Neuronal stem cell (in vitro differentiated cells): ENCODE results near the gene MALRD1.

Source experiments
- DNase-seq: peaks from one replicate; pipeline ENCODE4 v3.0.0-alpha.2; 2013; ENCODE audit warnings: low spot score
- H2AFZ ChIP-seq: one replicate; pipeline ENCODE4 v1.6.1; 2013; ENCODE audit warnings: mild to moderate bottlenecking, low read length, inconsistent platforms
- H2AK5ac ChIP-seq: 2 replicates; pipeline ENCODE4 v1.6.1; 2013; ENCODE audit warnings: low read depth, mild to moderate bottlenecking, inconsistent platforms, low read length, moderate library complexity, mixed read lengths
- H2BK120ac ChIP-seq: 2 replicates; pipeline ENCODE4 v1.6.1; 2013; ENCODE audit warnings: low read depth, mild to moderate bottlenecking, inconsistent platforms, low read length, moderate library complexity, mixed read lengths
- H2BK12ac ChIP-seq: one replicate; pipeline ENCODE4 v1.6.1; 2013; ENCODE audit warnings: low read length, inconsistent platforms
- H2BK15ac ChIP-seq: 2 replicates; pipeline ENCODE4 v1.6.1; 2013; ENCODE audit warnings: mild to moderate bottlenecking, low read length, inconsistent platforms, mixed read lengths
- H2BK5ac ChIP-seq: one replicate; pipeline ENCODE4 v1.6.1; 2013; ENCODE audit warnings: inconsistent platforms, mild to moderate bottlenecking, low read length, moderate library complexity
- H3K14ac ChIP-seq: one replicate; pipeline ENCODE4 v1.6.1; 2013; ENCODE audit warnings: low read length, inconsistent platforms
- H3K18ac ChIP-seq: 2 replicates; pipeline ENCODE4 v1.6.1; 2013; ENCODE audit warnings: low read length, inconsistent platforms
- H3K23ac ChIP-seq: 2 replicates; pipeline ENCODE4 v1.6.1; 2013; ENCODE audit warnings: low read depth, mild to moderate bottlenecking, mixed read lengths, low read length, inconsistent platforms; ENCODE audit not compliant: poor library complexity
- H3K27ac ChIP-seq: replicated peaks from 3 replicates; pipeline ENCODE4 v1.5.1; 2013; ENCODE audit warnings: low read length, inconsistent platforms
- H3K27me3 ChIP-seq, 3 experiments: 2 replicates each; pipeline ENCODE4 v1.6.1; 2013; ENCODE audit warnings: low read length in 3 of 3, mild to moderate bottlenecking in 2 of 3, inconsistent platforms in 1 of 3, low read depth in 1 of 3, mixed read lengths in 1 of 3, moderate library complexity in 1 of 3; ENCODE audit not compliant: control insufficient read depth in 3 of 3, insufficient read depth in 3 of 3
- H3K36me3 ChIP-seq, 2 donors: replicated peaks in 1 of 2; 2 replicates each; pipeline ENCODE4 v1.6.1; 2013; ENCODE audit warnings: low read length in 2 of 2; ENCODE audit not compliant: control insufficient read depth in 2 of 2, insufficient read depth in 2 of 2
- H3K4ac ChIP-seq: 2 replicates; pipeline ENCODE4 v1.6.1; 2013; ENCODE audit warnings: inconsistent platforms, mild to moderate bottlenecking, low read length, moderate library complexity
- H3K4me1 ChIP-seq, 2 donors: 1 replicate in 1 of 2; 2 replicates in 1 of 2; pipeline ENCODE4 v1.6.1; 2013; ENCODE audit warnings: low read length in 2 of 2, low read depth in 1 of 2; ENCODE audit not compliant: control insufficient read depth in 2 of 2, insufficient read depth in 1 of 2
- H3K4me2 ChIP-seq: one replicate; pipeline ENCODE4 v1.6.1; 2013; ENCODE audit warnings: mild to moderate bottlenecking, low read length, inconsistent platforms; ENCODE audit not compliant: insufficient read depth, poor library complexity, severe bottlenecking
- H3K4me3 ChIP-seq, 2 donors: 2 replicates each; pipeline ENCODE4 v1.5.1; 2013; ENCODE audit warnings: low read length in 2 of 2, mild to moderate bottlenecking in 2 of 2, inconsistent platforms in 1 of 2, moderate library complexity in 1 of 2
- H3K79me1 ChIP-seq: one replicate; pipeline ENCODE4 v1.6.1; 2013; ENCODE audit warnings: low read depth, mild to moderate bottlenecking, inconsistent platforms, low read length, moderate library complexity
- H3K9ac ChIP-seq: one replicate; pipeline ENCODE4 v1.6.1; 2013; ENCODE audit warnings: mild to moderate bottlenecking, low read depth, low read length, inconsistent platforms; ENCODE audit not compliant: poor library complexity
- H3K9me3 ChIP-seq, 2 donors: replicated peaks in 1 of 2; 2 replicates each; pipeline versions ENCODE3 to v1.6.1; 2013; ENCODE audit warnings: low read length in 2 of 2, mild to moderate bottlenecking in 2 of 2, inconsistent platforms in 1 of 2, low read depth in 1 of 2, mixed read lengths in 1 of 2, moderate library complexity in 1 of 2; ENCODE audit not compliant: control insufficient read depth in 2 of 2, insufficient read depth in 1 of 2
- H4K8ac ChIP-seq: one replicate; pipeline ENCODE4 v1.6.1; 2013; ENCODE audit warnings: low read depth, mild to moderate bottlenecking, inconsistent platforms, low read length, moderate library complexity
- H4K91ac ChIP-seq: one replicate; pipeline ENCODE4 v1.6.1; 2013; ENCODE audit warnings: low read length, low read depth, mild to moderate bottlenecking, inconsistent platforms; ENCODE audit not compliant: poor library complexity
- WGBS, 2 donors: extraction: QIAGEN DNeasy Blood & Tissue Kit; methylation state at CpG; one replicate each; pipeline ENCODE4 v1.1.7; 2013; ENCODE audit warnings: missing lambda C conversion rate in 2 of 2, mixed read lengths in 1 of 2; ENCODE audit not compliant: insufficient read length in 2 of 2, insufficient replicate concordance in 1 of 2; ENCODE audit errors: extremely low coverage in 2 of 2; 5-methylcytosine and 5-hydroxymethylcytosine counted together

Gene MALRD1

DNA sequence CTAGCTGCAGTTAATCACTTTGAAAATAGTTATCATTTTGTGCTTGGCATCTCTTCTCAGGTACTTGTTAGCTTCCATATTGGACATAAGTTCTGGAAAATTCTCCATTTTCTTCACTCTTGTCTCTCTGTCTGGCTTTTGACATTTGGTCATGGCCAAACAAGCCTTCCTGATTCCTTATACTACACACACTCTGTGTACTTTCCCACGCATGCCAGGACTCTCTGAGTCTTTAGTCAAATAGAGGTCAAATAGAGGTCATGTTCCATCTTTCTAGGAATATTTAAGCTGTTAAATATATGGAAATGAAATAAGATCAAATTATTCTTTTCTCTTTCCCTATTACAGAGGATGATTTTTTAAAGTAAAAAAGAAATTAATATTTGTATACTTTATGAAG, 532.1 kb downstream of the MALRD1 start:
- no peak overlapping the region for H3K27ac ChIP-seq
- H3K4me3 ChIP-seq = no peak overlapping the region
- no peak overlapping the region for H2AK5ac ChIP-seq
- no peak overlapping the region for H3K18ac ChIP-seq
- no peak overlapping the region for H3K23ac ChIP-seq
- H2AFZ ChIP-seq = no peak overlapping the region
- no peak overlapping the region for H2BK15ac ChIP-seq
- H3K4ac ChIP-seq = no peak overlapping the region
- H3K36me3 ChIP-seq = no peaks in the 10 kb centered on the region
- H3K79me1 ChIP-seq = no peaks in the 10 kb centered on the region
- H2BK120ac ChIP-seq = no peak overlapping the region
- H3K9ac ChIP-seq = no peak overlapping the region
- no peak overlapping the region for H4K91ac ChIP-seq
- H4K8ac ChIP-seq = no peak overlapping the region
- H3K27me3 ChIP-seq = no peaks in the 10 kb centered on the region
- DNase-seq = no peak
- no peak overlapping the region for H2BK12ac ChIP-seq
- H3K14ac ChIP-seq = no peak overlapping the region
- H3K4me2 ChIP-seq = no peak overlapping the region
- H3K4me1 ChIP-seq = no peaks in the 10 kb centered on the region
- WGBS, 2 donors = no CpG with 5 or more reads among the region's 1 CpG
- no peak overlapping the region for H2BK5ac ChIP-seq
- no peaks in the 10 kb centered on the region for H3K9me3 ChIP-seq

GRCh38 chr10:19588608-19589007, 540.0 kb downstream of the MALRD1 start:
- Histone ChIP-seq H2AK5ac (no peak overlapping the region), H3K18ac (no peak overlapping the region), H3K9me3 (no peaks in the 10 kb centered on the region), H2BK120ac (no peak overlapping the region), H4K91ac (no peak overlapping the region), H2BK5ac (no peak overlapping the region), H2BK12ac (no peak overlapping the region), H2AFZ (no peak overlapping the region), H3K4me1 (no peaks in the 10 kb centered on the region), H3K4ac (no peak overlapping the region), H3K36me3 (no peaks in the 10 kb centered on the region), H2BK15ac (no peak overlapping the region), H3K9ac (no peak overlapping the region), H3K4me2 (no peak overlapping the region), H3K23ac (no peak overlapping the region), H3K14ac (no peak overlapping the region), H3K79me1 (no peaks in the 10 kb centered on the region), H3K27me3 (no peaks in the 10 kb centered on the region), H3K27ac (no peak overlapping the region), H3K4me3 (no peak overlapping the region), H4K8ac (no peak overlapping the region)
- no peak for DNase-seq
- no CpG with 5 or more reads among the region's 8 CpGs for WGBS, 2 donors

DNA sequence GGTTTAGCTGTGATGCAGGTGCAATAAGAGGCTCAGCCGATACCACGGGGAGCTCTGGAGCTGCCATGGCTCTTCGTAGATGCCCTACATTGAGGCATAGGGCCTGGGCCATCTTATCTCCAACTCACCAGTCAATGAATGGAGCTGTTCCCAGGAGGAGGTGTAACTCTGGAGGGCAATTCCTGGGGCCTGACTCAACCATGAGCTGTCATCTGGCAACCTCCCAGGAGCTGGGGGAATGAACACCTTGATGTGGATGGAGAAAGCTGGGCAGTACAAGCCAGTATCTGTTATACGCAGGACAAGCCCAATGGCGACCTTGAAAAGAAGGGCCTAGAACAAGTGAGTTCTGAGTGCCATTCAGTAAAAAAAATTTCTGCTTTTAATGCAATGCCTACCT, 543.7 kb downstream of the MALRD1 start:
- H3K9ac ChIP-seq = no peak overlapping the region
- no peak overlapping the region for H3K4ac ChIP-seq
- H3K4me1 ChIP-seq = peaks cover 0 to 2% of the 10 kb centered on the region in 2 donors
- H3K79me1 ChIP-seq = no peaks in the 10 kb centered on the region
- no peak overlapping the region for H4K91ac ChIP-seq
- H3K27ac ChIP-seq = no peak overlapping the region
- H3K36me3 ChIP-seq = no peaks in the 10 kb centered on the region
- H3K27me3 ChIP-seq = no peaks in the 10 kb centered on the region
- WGBS, 2 donors = no CpG with 5 or more reads among the region's 5 CpGs
- no peak for DNase-seq
- no peaks in the 10 kb centered on the region for H3K9me3 ChIP-seq
- no peak overlapping the region for H2AK5ac ChIP-seq
- H4K8ac ChIP-seq = no peak overlapping the region
- no peak overlapping the region for H3K4me3 ChIP-seq
- no peak overlapping the region for H3K4me2 ChIP-seq
- H2BK15ac ChIP-seq = no peak overlapping the region
- no peak overlapping the region for H2BK120ac ChIP-seq
- no peak overlapping the region for H3K18ac ChIP-seq
- no peak overlapping the region for H2BK5ac ChIP-seq
- no peak overlapping the region for H2AFZ ChIP-seq
- H3K14ac ChIP-seq = no peak overlapping the region
- H2BK12ac ChIP-seq = no peak overlapping the region
- H3K23ac ChIP-seq = no peak overlapping the region

- Histone ChIP-seq H4K91ac (no peak overlapping the region), H3K18ac (no peak overlapping the region), H2AFZ (no peak overlapping the region), H2BK120ac (no peak overlapping the region), H3K4me1 (peaks cover 0 to 2% of the 10 kb centered on the region in 2 donors), H3K27ac (no peak overlapping the region), H3K4ac (no peak overlapping the region), H3K79me1 (no peaks in the 10 kb centered on the region), H3K9ac (no peak overlapping the region), H2BK15ac (no peak overlapping the region), H4K8ac (no peak overlapping the region), H3K27me3 (no peaks in the 10 kb centered on the region), H2BK12ac (no peak overlapping the region), H2BK5ac (no peak overlapping the region), H3K14ac (no peak overlapping the region), H2AK5ac (no peak overlapping the region), H3K9me3 (no peaks in the 10 kb centered on the region), H3K4me2 (no peak overlapping the region), H3K4me3 (no peak overlapping the region), H3K23ac (no peak overlapping the region), H3K36me3 (no peaks in the 10 kb centered on the region)
- no peak for DNase-seq
- WGBS, 2 donors = no CpG with 5 or more reads among the region's 9 CpGs
These were observed 546.7 kb downstream of the MALRD1 start for GRCh38 chr10:19595212-19595845.
